ENCODE measurements around the gene MC1R. TPM values are rescaled to one million over a fixed set of nuclear protein-coding genes. Genes with fewer than 3 reads are reported as not detected.

Gene MC1R
- total and polyA plus RNA-seq, 2 experiments from 2014 or later, result 0.74 to 4.3 TPM

GRCh38 chr16:89900885-89901284 lies 17.8 kb upstream of the MC1R start (continued):
- no peak for TF ChIP-seq REST (IDR thresholded peaks at IDR 0.05; ENCODE audit: unreplicated experiment)

GRCh38 chr16:89902980-89903379 lies 15.7 kb upstream of the MC1R start:
- DNase-seq (ENCODE audit: low spot score) (no peak), ATAC-seq (no peak)
- H3K4me1 ChIP-seq (ENCODE audit: insufficient read depth), result no peaks in the 10 kb centered on the region
- H3K4me3 ChIP-seq, result no peak overlapping the region
- no peak overlapping the region for H3K4me3 Mint-ChIP-seq
- H3K27me3 Mint-ChIP-seq (ENCODE audit: insufficient read depth, low read depth, poor library complexity), result peaks cover 8% of the 10 kb centered on the region
- no peaks in the 10 kb centered on the region for H3K27me3 ChIP-seq (ENCODE audit: insufficient read depth)
- H3K36me3 ChIP-seq (ENCODE audit: insufficient read depth), result peaks cover 6% of the 10 kb centered on the region; the same call in 1 of the 2 replicates
- H3K9me2 ChIP-seq (ENCODE audit: insufficient read depth), result no peaks in the 10 kb centered on the region
- H3K27ac ChIP-seq (ENCODE audit: low read depth), result no peak overlapping the region
- no peak overlapping the region for H3K4me2 ChIP-seq
- no peaks in the 10 kb centered on the region for H4K20me1 ChIP-seq (replicated peaks; ENCODE audit: insufficient read depth)
- no peaks in the 10 kb centered on the region for H3K79me2 ChIP-seq (replicated peaks; ENCODE audit: insufficient read depth)
- H2AFZ ChIP-seq, result no peak overlapping the region
- H3K36me3 Mint-ChIP-seq (ENCODE audit: low read depth), result peaks cover 56% of the 10 kb centered on the region
- H3K4me1 Mint-ChIP-seq, result no peaks in the 10 kb centered on the region
- peaks cover 9% of the 10 kb centered on the region for H3K9me3 Mint-ChIP-seq
- no peak overlapping the region for H3K27ac Mint-ChIP-seq
- 0 out of 2 replicates have a peak, but pooled peaks cover 7% of the 10 kb centered on the region for H3F3A ChIP-seq (replicated peaks; ENCODE audit: low read depth)
- TF ChIP-seq CREB1 (CRISPR knock-in tag; IDR thresholded peaks at IDR 0.05; ENCODE audit: low read depth) (no peak), EZH2 (IDR thresholded peaks at IDR 0.05; ENCODE audit: low read depth, unreplicated experiment) (no peak), CTCF (conservative IDR thresholded peaks at IDR 0.05; ENCODE audit: low read depth in 2 of 2) (no peak), POLR2AphosphoS5 (IDR thresholded peaks at IDR 0.05; ENCODE audit: low read depth) (no peak), REST (IDR thresholded peaks at IDR 0.05; ENCODE audit: unreplicated experiment) (no peak), EZH2phosphoT487 (IDR thresholded peaks at IDR 0.05; ENCODE audit: unreplicated experiment) (no peak), STAT1 (IDR thresholded peaks at IDR 0.05; ENCODE audit: unreplicated experiment) (no peak), ZNF462 (CRISPR knock-in tag; IDR thresholded peaks at IDR 0.05) (no peak), JUNB (IDR thresholded peaks at IDR 0.05; ENCODE audit: unreplicated experiment) (no peak), ZNF114 (CRISPR knock-in tag; IDR thresholded peaks at IDR 0.05) (no peak)

Measured in GM23338 (cell line).